ENCODE results near the gene FBXW7. TPM values are rescaled to one million over a fixed set of nuclear protein-coding genes. Genes with fewer than 3 reads are reported as not detected.

FBXW7 gene
- total and polyA plus RNA-seq, 2 donors (not counting 1 experiment from before 2014, with no cell fraction given), result 16.3 to 68.7 TPM

DNA sequence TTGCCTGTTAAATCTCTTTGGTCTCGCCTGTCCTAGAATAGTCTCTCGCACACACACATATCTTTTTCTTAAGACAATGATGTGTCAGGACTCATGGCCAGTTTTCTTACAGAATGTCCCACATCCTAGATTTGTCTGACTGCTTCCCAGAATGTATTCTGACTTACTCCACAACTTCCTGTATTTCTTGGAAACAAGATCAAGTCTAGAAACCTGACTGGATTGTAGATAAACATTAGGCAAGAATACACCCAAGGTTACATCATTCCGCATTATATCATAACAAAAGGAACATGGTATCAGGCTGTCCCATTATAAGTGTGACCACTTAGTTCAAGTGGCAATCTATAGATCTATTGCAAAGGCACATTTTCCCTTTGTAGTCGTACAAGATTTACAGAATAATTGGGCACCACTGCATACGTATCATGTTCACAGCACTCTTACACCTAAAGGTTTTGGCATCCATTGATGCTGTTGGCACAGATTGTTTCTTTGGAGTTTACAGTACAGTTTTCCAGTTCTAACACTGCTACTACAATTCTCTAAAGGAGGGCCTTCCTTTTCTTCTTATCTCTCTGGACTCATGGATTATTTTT is 56.4 kb downstream of the FBXW7 start:
- Histone ChIP-seq H4K20me1 (ENCODE audit: control insufficient read depth, extremely low read depth, insufficient read depth, low read length) (no peaks in the 10 kb centered on the region), H3K9me3 (ENCODE audit: control insufficient read depth, insufficient read depth, low read depth, low read length) (no peaks in the 10 kb centered on the region), H3K4me1 (ENCODE audit: control insufficient read depth, extremely low read depth, insufficient read depth, low read length) (no peaks in the 10 kb centered on the region), H3K27me3 (ENCODE audit: control insufficient read depth, insufficient read depth, low read length) (no peaks in the 10 kb centered on the region), H3K36me3 (ENCODE audit: control insufficient read depth, insufficient read depth, low read length) (no peaks in the 10 kb centered on the region), H2AFZ (ENCODE audit: low read length) (no peak overlapping the region), H3K27ac (ENCODE audit: insufficient read depth, low read length) (no peak overlapping the region), H3K9ac (ENCODE audit: insufficient read depth, low read length) (no peak overlapping the region), H3K4me2 (ENCODE audit: extremely low read depth, insufficient read depth, low read length) (no peak overlapping the region), H3K4me3 (replicated peaks in 1 of 4; ENCODE audit: control extremely low read depth in 1 of 4, insufficient read depth in 1 of 4, low read depth in 3 of 4, low read length in 4 of 4) (no peak overlapping the region), H3K79me2 (ENCODE audit: control insufficient read depth, insufficient read depth, low read length) (peaks cover 4% of the 10 kb centered on the region)
- DNase-seq (ENCODE audit: low read depth in 2 of 2), result peak; percentile 58 to 83
- no peak for TF ChIP-seq EZH2 (IDR thresholded peaks at IDR 0.05; ENCODE audit: low read length, missing control alignments)
- TF ChIP-seq, protein P1, sequence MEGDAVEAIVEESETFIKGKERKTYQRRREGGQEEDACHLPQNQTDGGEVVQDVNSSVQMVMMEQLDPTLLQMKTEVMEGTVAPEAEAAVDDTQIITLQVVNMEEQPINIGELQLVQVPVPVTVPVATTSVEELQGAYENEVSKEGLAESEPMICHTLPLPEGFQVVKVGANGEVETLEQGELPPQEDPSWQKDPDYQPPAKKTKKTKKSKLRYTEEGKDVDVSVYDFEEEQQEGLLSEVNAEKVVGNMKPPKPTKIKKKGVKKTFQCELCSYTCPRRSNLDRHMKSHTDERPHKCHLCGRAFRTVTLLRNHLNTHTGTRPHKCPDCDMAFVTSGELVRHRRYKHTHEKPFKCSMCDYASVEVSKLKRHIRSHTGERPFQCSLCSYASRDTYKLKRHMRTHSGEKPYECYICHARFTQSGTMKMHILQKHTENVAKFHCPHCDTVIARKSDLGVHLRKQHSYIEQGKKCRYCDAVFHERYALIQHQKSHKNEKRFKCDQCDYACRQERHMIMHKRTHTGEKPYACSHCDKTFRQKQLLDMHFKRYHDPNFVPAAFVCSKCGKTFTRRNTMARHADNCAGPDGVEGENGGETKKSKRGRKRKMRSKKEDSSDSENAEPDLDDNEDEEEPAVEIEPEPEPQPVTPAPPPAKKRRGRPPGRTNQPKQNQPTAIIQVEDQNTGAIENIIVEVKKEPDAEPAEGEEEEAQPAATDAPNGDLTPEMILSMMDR (conservative IDR thresholded peaks at IDR 0.05 in 1 of 2, IDR thresholded peaks at IDR 0.05 in 1 of 2; ENCODE audit: low read depth in 1 of 2, low read length in 2 of 2), result no peak

DNA sequence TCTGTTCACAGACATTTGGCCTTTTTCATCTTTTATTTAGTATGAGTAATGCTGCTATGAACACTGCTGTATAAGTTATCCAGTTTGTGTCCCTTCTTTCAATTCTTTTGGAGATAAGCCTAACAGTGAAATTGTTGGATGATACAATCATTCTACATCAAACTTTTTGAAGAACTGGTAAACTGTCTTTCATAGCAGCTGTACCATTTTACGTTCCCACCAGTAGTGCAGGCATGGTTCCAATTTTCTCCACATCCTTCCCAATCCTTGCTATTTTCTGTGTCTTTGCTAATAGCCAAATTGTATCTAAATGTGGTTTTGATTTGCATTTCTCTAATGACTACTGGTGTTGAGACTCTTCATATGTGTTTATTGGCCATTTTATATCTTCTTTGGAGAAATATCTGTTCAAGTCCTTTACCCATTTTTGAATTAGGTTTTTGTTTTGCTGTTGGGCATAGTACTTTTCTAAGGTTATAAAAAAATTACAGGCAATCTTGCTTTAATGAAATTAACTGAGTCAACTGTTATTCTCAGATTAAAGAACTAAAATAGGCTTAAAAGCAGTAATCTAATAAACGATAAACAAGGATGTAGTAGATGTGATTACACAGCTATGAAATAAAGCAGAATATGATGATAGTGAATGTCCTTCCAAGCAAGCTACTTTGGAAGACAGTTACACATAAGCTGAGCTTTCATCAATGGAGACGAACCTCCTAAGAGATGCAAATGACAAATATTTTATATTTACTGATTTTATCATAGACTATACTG is 57.2 kb downstream of the FBXW7 start:
- Histone ChIP-seq H3K4me3 (replicated peaks in 1 of 4; ENCODE audit: control extremely low read depth in 1 of 4, insufficient read depth in 1 of 4, low read depth in 3 of 4, low read length in 4 of 4) (no peak overlapping the region), H3K4me2 (ENCODE audit: extremely low read depth, insufficient read depth, low read length) (no peak overlapping the region), H3K27me3 (ENCODE audit: control insufficient read depth, insufficient read depth, low read length) (no peaks in the 10 kb centered on the region), H3K79me2 (ENCODE audit: control insufficient read depth, insufficient read depth, low read length) (peaks cover 4% of the 10 kb centered on the region), H3K36me3 (ENCODE audit: control insufficient read depth, insufficient read depth, low read length) (no peaks in the 10 kb centered on the region), H3K4me1 (ENCODE audit: control insufficient read depth, extremely low read depth, insufficient read depth, low read length) (no peaks in the 10 kb centered on the region), H4K20me1 (ENCODE audit: control insufficient read depth, extremely low read depth, insufficient read depth, low read length) (no peaks in the 10 kb centered on the region), H3K9ac (ENCODE audit: insufficient read depth, low read length) (no peak overlapping the region), H3K27ac (ENCODE audit: insufficient read depth, low read length) (no peak overlapping the region), H2AFZ (ENCODE audit: low read length) (no peak overlapping the region), H3K9me3 (ENCODE audit: control insufficient read depth, insufficient read depth, low read depth, low read length) (no peaks in the 10 kb centered on the region)
- no peak for TF ChIP-seq EZH2 (IDR thresholded peaks at IDR 0.05; ENCODE audit: low read length, missing control alignments)
- TF ChIP-seq, protein P1 (conservative IDR thresholded peaks at IDR 0.05 in 1 of 2, IDR thresholded peaks at IDR 0.05 in 1 of 2; ENCODE audit: low read depth in 1 of 2, low read length in 2 of 2), result no peak
- DNase-seq (ENCODE audit: low read depth in 2 of 2), result peak; percentile 42

GRCh38 chr4:152476796-152477195 is 59.1 kb downstream of the FBXW7 start:
- no peaks in the 10 kb centered on the region for H3K36me3 ChIP-seq (ENCODE audit: control insufficient read depth, insufficient read depth, low read length)
- no peak overlapping the region for H2AFZ ChIP-seq (ENCODE audit: low read length)
- H3K4me1 ChIP-seq (ENCODE audit: control insufficient read depth, extremely low read depth, insufficient read depth, low read length), result no peaks in the 10 kb centered on the region
- DNase-seq (ENCODE audit: low read depth in 2 of 2), result no peak
- H3K27ac ChIP-seq (ENCODE audit: insufficient read depth, low read length), result no peak overlapping the region
- no peak overlapping the region for H3K4me2 ChIP-seq (ENCODE audit: extremely low read depth, insufficient read depth, low read length)
- no peak overlapping the region for H3K4me3 ChIP-seq (replicated peaks in 1 of 4; ENCODE audit: control extremely low read depth in 1 of 4, insufficient read depth in 1 of 4, low read depth in 3 of 4, low read length in 4 of 4)
- H4K20me1 ChIP-seq (ENCODE audit: control insufficient read depth, extremely low read depth, insufficient read depth, low read length), result no peaks in the 10 kb centered on the region
- H3K9me3 ChIP-seq (ENCODE audit: control insufficient read depth, insufficient read depth, low read depth, low read length), result no peaks in the 10 kb centered on the region
- no peak for TF ChIP-seq EZH2 (IDR thresholded peaks at IDR 0.05; ENCODE audit: low read length, missing control alignments)
- TF ChIP-seq, protein P1 (conservative IDR thresholded peaks at IDR 0.05 in 1 of 2, IDR thresholded peaks at IDR 0.05 in 1 of 2; ENCODE audit: low read depth in 1 of 2, low read length in 2 of 2), result no peak
- H3K9ac ChIP-seq (ENCODE audit: insufficient read depth, low read length), result no peak overlapping the region
- peaks cover 3% of the 10 kb centered on the region for H3K79me2 ChIP-seq (ENCODE audit: control insufficient read depth, insufficient read depth, low read length)
- no peaks in the 10 kb centered on the region for H3K27me3 ChIP-seq (ENCODE audit: control insufficient read depth, insufficient read depth, low read length)
